Kidney (tissue), 14 donors: Measurements from ENCODE around the gene PPARGC1A. TPM values are rescaled to one million over a fixed set of nuclear protein-coding genes. Genes with fewer than 3 reads are reported as not detected.

Experiments used
- DNase-seq, 5 donors: peaks; one replicate each; pipeline ENCODE4 v3.0.0-alpha.2; 2013 to 2020
- FAIRE-seq: peaks from 2 replicates; lab custom pipeline; 2012; peaks lifted over from hg19 to GRCh38; lab: Jason Lieb, UNC
- H3K27ac ChIP-seq, 2 donors: one replicate each; pipeline ENCODE4 v1.7.0; 2013; ENCODE audit warnings: low read depth in 2 of 2, low read length in 2 of 2, inconsistent platforms in 1 of 2
- H3K27me3 ChIP-seq: one replicate; pipeline ENCODE4 v1.7.1; 2013; ENCODE audit warnings: low read length, inconsistent platforms; ENCODE audit not compliant: control insufficient read depth, insufficient read depth
- H3K36me3 ChIP-seq, 3 donors: one replicate each; pipeline versions ENCODE4 v1.7.0 to v1.7.1; 2013; ENCODE audit warnings: low read length in 3 of 3, control low read depth in 1 of 3, inconsistent platforms in 1 of 3; ENCODE audit not compliant: insufficient read depth in 3 of 3, control insufficient read depth in 2 of 3
- H3K4me1 ChIP-seq, 3 donors: one replicate each; pipeline versions ENCODE4 v1.7.0 to v1.7.1; 2013; ENCODE audit warnings: low read length in 3 of 3, inconsistent platforms in 1 of 3, low read depth in 1 of 3; ENCODE audit not compliant: control insufficient read depth in 2 of 3, insufficient read depth in 2 of 3
- H3K4me3 ChIP-seq, 3 donors: one replicate each; pipeline versions ENCODE4 v1.7.0 to v1.8.1; 2013; ENCODE audit warnings: low read length in 3 of 3, control low read depth in 1 of 3, inconsistent platforms in 1 of 3
- H3K9ac ChIP-seq, 3 donors: one replicate each; pipeline versions ENCODE4 v1.7.0 to v1.7.1; 2013; ENCODE audit warnings: low read length in 3 of 3, control low read depth in 1 of 3, inconsistent platforms in 1 of 3
- H3K9me3 ChIP-seq, 3 donors: one replicate each; pipeline versions ENCODE4 v1.7.0 to v1.7.1; 2013; ENCODE audit warnings: low read length in 3 of 3, control low read depth in 1 of 3, inconsistent platforms in 1 of 3; ENCODE audit not compliant: control insufficient read depth in 2 of 3, insufficient read depth in 1 of 3
- intact Hi-C: fragments of 100-400 bp; cut with DNase I; formaldehyde crosslinking; loops from one replicate; pipeline ENCODE4 v1.11.1; 2022
- polyA plus RNA-seq: library from polyadenylated mRNA; stranded (reverse); fragments of 350-450 nt; fragmentation: Illumina TruSeq; extraction: RNeasy Lipid Tissue Mini Kit (QIAGEN cat#74804); gene quantifications from one replicate; pipeline ENCODE4 v1.2.3, GENCODE V29; 2014; ENCODE audit warnings: low read depth, low replicate concordance; ENCODE audit not compliant: insufficient read depth
- total RNA-seq: library from RNA; stranded (reverse); fragmentation: NEBNext Ultra II Directional; extraction: Animal tissue kit (Norgen Biotek cat#: 25700); gene quantifications from one replicate; pipeline ENCODE4 v1.2.1, GENCODE V29; 2021
- TF ChIP-seq, protein P1 (sequence below): IDR thresholded peaks from 3 replicates; pipeline ENCODE4 v1.5.1; 2012; ENCODE audit warnings: mild to moderate bottlenecking, moderate library complexity, borderline replicate concordance; ENCODE audit not compliant: insufficient read depth; ENCODE audit errors: extremely low read depth
- donor health status: control.
- donor health status: control.
- donor health status: control.
- donor health status: control.
- donor health status: control.
- donor health status: DM: yes; HTN: yes; CAD: no.
- donor health status: Normal renal cell carcinoma (clear cell type).

The PPARGC1A gene
- total and polyA plus RNA-seq, 2 donors from 2014 or later: 22.8 to 80.8 TPM

DNA sequence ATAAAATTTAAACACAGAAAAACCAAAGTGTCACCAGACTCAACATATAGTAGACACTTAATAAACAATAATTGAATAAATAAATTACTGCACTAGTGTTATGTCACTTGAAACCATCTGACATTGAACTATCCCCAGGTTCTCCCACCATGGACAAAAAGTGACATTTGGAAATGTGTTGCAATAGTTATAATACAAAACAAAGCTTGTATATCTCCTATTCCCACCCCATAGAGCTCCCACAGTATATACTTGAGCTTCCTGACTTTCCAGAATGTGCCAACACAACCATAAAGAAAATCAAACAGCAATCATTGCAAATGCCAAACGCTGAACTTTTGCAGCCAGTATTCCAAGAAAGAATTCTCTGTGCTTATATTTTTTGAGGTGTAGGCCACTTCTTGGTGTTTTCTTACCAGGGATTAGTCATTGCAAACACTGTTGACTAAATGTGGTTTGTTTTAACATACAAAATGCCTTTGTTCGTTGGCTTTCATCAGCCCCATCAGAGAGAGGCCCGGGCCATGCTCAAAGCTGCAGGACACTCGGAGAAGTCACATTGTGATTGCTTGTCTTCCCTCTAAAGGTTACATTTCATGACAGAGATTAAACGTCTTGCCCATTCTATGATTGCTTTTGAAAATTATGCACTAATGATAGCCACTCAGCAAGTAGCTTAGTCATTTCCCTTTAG is 33.8 kb downstream of the PPARGC1A start:
- Histone ChIP-seq H3K4me3 (no peak overlapping the region), H3K27ac (peak overlapping the region in 1 of 2 donors; percentile 23), H3K9ac (no peak overlapping the region), H3K4me1 (peaks cover 0 to 19% (median 7%) of the 10 kb centered on the region in 3 donors), H3K27me3 (no peaks in the 10 kb centered on the region), H3K36me3 (peaks cover 0 to 6% (median 0%) of the 10 kb centered on the region in 3 donors), H3K9me3 (no peaks in the 10 kb centered on the region)
- DNase-seq (no peak), FAIRE-seq (no peak)
- intact Hi-C loops: no loop called here
- TF ChIP-seq, protein P1, sequence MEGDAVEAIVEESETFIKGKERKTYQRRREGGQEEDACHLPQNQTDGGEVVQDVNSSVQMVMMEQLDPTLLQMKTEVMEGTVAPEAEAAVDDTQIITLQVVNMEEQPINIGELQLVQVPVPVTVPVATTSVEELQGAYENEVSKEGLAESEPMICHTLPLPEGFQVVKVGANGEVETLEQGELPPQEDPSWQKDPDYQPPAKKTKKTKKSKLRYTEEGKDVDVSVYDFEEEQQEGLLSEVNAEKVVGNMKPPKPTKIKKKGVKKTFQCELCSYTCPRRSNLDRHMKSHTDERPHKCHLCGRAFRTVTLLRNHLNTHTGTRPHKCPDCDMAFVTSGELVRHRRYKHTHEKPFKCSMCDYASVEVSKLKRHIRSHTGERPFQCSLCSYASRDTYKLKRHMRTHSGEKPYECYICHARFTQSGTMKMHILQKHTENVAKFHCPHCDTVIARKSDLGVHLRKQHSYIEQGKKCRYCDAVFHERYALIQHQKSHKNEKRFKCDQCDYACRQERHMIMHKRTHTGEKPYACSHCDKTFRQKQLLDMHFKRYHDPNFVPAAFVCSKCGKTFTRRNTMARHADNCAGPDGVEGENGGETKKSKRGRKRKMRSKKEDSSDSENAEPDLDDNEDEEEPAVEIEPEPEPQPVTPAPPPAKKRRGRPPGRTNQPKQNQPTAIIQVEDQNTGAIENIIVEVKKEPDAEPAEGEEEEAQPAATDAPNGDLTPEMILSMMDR: no peak

DNA sequence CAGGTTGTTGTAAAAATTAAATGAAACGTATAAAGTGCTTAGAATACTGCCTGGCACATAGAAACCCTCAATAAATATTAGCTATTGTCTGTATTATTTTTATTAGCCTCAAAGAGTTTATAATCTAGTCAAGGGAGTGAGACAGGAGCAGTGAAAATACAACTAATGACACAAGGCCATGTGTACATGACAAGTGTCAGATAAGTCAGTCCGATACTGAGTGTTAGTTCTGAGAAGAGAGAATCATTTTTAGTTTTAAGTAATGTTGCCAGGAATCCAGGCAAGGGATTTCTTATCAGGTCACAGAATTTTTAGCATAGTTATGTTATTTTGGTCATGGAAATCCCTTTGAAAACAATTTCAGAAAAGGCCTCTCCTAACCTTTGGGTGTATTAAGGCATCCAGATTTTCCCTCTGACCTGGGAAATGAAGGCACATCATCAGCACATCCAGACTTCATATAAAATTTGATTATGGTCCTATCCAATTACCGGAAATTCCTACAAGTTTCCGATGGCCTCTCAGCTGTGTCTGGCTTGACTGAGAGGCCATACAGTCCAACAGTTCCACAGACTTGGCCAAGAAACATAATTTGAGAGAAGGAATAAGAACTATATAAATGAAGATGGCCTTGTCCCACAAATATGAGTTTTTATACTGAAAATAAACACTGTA is 35.7 kb downstream of the PPARGC1A start:
- TF ChIP-seq, protein P1: no peak
- Histone ChIP-seq H3K9ac (no peak overlapping the region), H3K27ac (no peak overlapping the region), H3K9me3 (no peaks in the 10 kb centered on the region), H3K4me1 (peaks cover 0 to 19% (median 5%) of the 10 kb centered on the region in 3 donors), H3K36me3 (peaks cover 0 to 6% (median 0%) of the 10 kb centered on the region in 3 donors), H3K4me3 (no peak overlapping the region), H3K27me3 (no peaks in the 10 kb centered on the region)
- FAIRE-seq: no peak
- intact Hi-C loops: no loop called here
- DNase-seq: no peak

DNA sequence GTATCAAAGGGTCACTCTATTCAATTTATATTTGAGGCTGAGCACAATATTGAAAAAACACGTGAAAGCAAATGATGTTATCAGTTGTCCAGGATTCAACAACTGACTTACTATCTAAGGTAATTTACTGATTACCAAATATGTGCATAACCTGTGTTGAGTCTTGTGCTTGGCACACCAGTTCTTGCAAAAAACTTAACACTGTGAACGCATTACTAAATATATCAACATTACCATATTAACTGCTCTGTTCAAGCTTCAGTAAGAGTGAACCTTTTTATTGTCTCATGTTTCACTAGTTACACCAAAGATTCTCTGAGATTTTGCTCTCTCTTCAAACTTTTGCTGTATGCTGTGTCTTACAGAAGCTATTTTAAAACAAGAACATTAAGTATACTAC is 38.4 kb downstream of the PPARGC1A start:
- intact Hi-C loops: no loop called here
- no peak overlapping the region for H3K4me3 ChIP-seq
- FAIRE-seq (no peak), DNase-seq (no peak)
- H3K36me3 ChIP-seq: peaks cover 0 to 2% (median 0%) of the 10 kb centered on the region in 3 donors
- no peak overlapping the region for H3K27ac ChIP-seq
- H3K9ac ChIP-seq: no peak overlapping the region
- H3K9me3 ChIP-seq: no peaks in the 10 kb centered on the region
- no peaks in the 10 kb centered on the region for H3K27me3 ChIP-seq
- TF ChIP-seq, protein P1: no peak
- peaks cover 0 to 4% (median 2%) of the 10 kb centered on the region in 3 donors for H3K4me1 ChIP-seq
